Astrocyte (in vitro differentiated cells and primary cell): Measurements from ENCODE around the gene DCAF15.

Experiments
- CTCF ChIP-seq: IDR thresholded peaks from 2 replicates; pipeline ENCODE4 v1.5.1; 2011; ENCODE audit warnings: low read depth, mild to moderate bottlenecking, inconsistent platforms, low read length, moderate library complexity; ENCODE audit not compliant: insufficient read depth
- EZH2 ChIP-seq: IDR thresholded peaks from 2 replicates; pipeline ENCODE4 v1.6.1; 2012; ENCODE audit warnings: mild to moderate bottlenecking, low read length, inconsistent platforms; ENCODE audit not compliant: insufficient read depth

GRCh38 chr19:13956365-13956744, 4.0 kb downstream of the DCAF15 start:
- TF ChIP-seq CTCF (no peak), EZH2 (no peak)
